Activated T-cell treated with anti-CD3 and anti-CD28 coated beads, Interleukin-2, amount 50 U/mL, for 1 hour (primary cell): ENCODE data around the gene ATXN2.

ENCODE experiments used
- DNase-seq: peaks from one replicate; pipeline ENCODE4 v3.0.0-alpha.2; 2020

Gene ATXN2

GRCh38 chr12:111435661-111436201 is 163.4 kb downstream of the ATXN2 start:
- peak; percentile 45 for DNase-seq

GRCh38 chr12:111434680-111435338 is 164.3 kb downstream of the ATXN2 start:
- peak; percentile 87 for DNase-seq

GRCh38 chr12:111434049-111434448 is 165.1 kb downstream of the ATXN2 start:
- no peak for DNase-seq

GRCh38 chr12:111431772-111432171 is 167.3 kb downstream of the ATXN2 start:
- DNase-seq: no peak

GRCh38 chr12:111430433-111431353 is 168.4 kb downstream of the ATXN2 start:
- DNase-seq: peak; percentile 75

- DNase-seq: peak; percentile 76
Observed at GRCh38 chr12:111429828-111430432, 169.2 kb downstream of the ATXN2 start.

GRCh38 chr12:111428728-111429175 is 170.4 kb downstream of the ATXN2 start:
- DNase-seq: peak; percentile 39

- peak; percentile 32 for DNase-seq
Observed at GRCh38 chr12:111428081-111428727, 170.9 kb downstream of the ATXN2 start.

GRCh38 chr12:111427417-111428074 is 171.6 kb downstream of the ATXN2 start:
- DNase-seq: no peak

- DNase-seq: peak; percentile 40
Observed at GRCh38 chr12:111426344-111427185, 172.6 kb downstream of the ATXN2 start.

GRCh38 chr12:111425655-111426054 is 173.5 kb downstream of the ATXN2 start:
- no peak for DNase-seq

- DNase-seq: no peak
Observed at GRCh38 chr12:111424793-111425251, 174.3 kb downstream of the ATXN2 start.

GRCh38 chr12:111424189-111424792 is 174.8 kb downstream of the ATXN2 start:
- DNase-seq: no peak

GRCh38 chr12:111420494-111420893 is 178.6 kb downstream of the ATXN2 start:
- no peak for DNase-seq

GRCh38 chr12:111419784-111420183 is 179.3 kb downstream of the ATXN2 start:
- DNase-seq: no peak

- DNase-seq: no peak
Observed at GRCh38 chr12:111418594-111418880, 180.6 kb downstream of the ATXN2 start.

GRCh38 chr12:111417784-111418593 is 181.1 kb downstream of the ATXN2 start:
- no peak for DNase-seq

- DNase-seq: no peak
Observed at GRCh38 chr12:111417290-111417689, 181.8 kb downstream of the ATXN2 start.

- no peak for DNase-seq
Observed at GRCh38 chr12:111414711-111415252, 184.3 kb downstream of the ATXN2 start.
